HepG2 (cell line): ENCODE data around the gene SLC25A47. TPM values are rescaled to one million over a fixed set of nuclear protein-coding genes. Genes with fewer than 3 reads are reported as not detected.
A peak's percentile ranks its signal among the peaks of the same experiment; 100 is the strongest.

Experiments
- ARNT2 ChIP-seq: sonication (generic); formaldehyde crosslinking; IDR thresholded peaks from 2 replicates; pipeline ENCODE4 v1.8.0; 2022; ENCODE audit warnings: mild to moderate bottlenecking, low read depth, missing genetic modification reagents, moderate library complexity
- KMT2A ChIP-seq: sonication (generic); formaldehyde crosslinking; IDR thresholded peaks from 2 replicates; pipeline ENCODE4 v1.4.0; 2020; ENCODE audit warnings: missing genetic modification reagents
- PRMT3 ChIP-seq: sonication (generic); formaldehyde crosslinking; IDR thresholded peaks from 2 replicates; pipeline ENCODE4 v1.8.1; 2022; ENCODE audit warnings: low read depth, mild to moderate bottlenecking, moderate library complexity, missing genetic modification reagents, borderline replicate concordance
- SMC3 ChIP-seq: IDR thresholded peaks from 2 replicates; pipeline ENCODE4 v1.6.1; 2011; ENCODE audit warnings: low read length, improper control_type of control experiment
- TBX3 ChIP-seq: fragments of 450-650 bp; IDR thresholded peaks from 2 replicates; pipeline ENCODE4 v1.6.1; 2017; ENCODE audit warnings: antibody characterized with exemption, mild to moderate bottlenecking, inconsistent platforms, borderline replicate concordance
- THYN1 ChIP-seq: sonication (generic); formaldehyde crosslinking; IDR thresholded peaks from 2 replicates; pipeline ENCODE4 v1.8.1; 2023; ENCODE audit warnings: low read depth, mild to moderate bottlenecking, moderate library complexity, missing genetic modification reagents, borderline replicate concordance
- TRIM24 ChIP-seq: sonication (generic); formaldehyde crosslinking; IDR thresholded peaks from 2 replicates; pipeline ENCODE4 v1.8.0; 2022; ENCODE audit warnings: mild to moderate bottlenecking, missing genetic modification reagents
- YEATS2 ChIP-seq: sonication (generic); formaldehyde crosslinking; IDR thresholded peaks from 2 replicates; pipeline ENCODE4 v1.4.0; 2020; ENCODE audit warnings: missing genetic modification reagents, borderline replicate concordance
- ZFP41 ChIP-seq: sonication (generic); formaldehyde crosslinking; IDR thresholded peaks from 2 replicates; pipeline ENCODE4 v1.4.0; 2020; ENCODE audit warnings: mild to moderate bottlenecking, missing genetic modification reagents, borderline replicate concordance
- ZNF180 ChIP-seq: sonication (generic); formaldehyde crosslinking; IDR thresholded peaks from 2 replicates; pipeline ENCODE4 v1.4.0; 2020; ENCODE audit warnings: low read depth, missing genetic modification reagents, borderline replicate concordance
- ZNF24 ChIP-seq: fragments of 450-650 bp; IDR thresholded peaks from 2 replicates; pipeline ENCODE4 v1.6.1; 2017; ENCODE audit warnings: antibody characterized with exemption, mild to moderate bottlenecking
- ZNF263 ChIP-seq: sonication (generic); formaldehyde crosslinking; IDR thresholded peaks from 2 replicates; pipeline ENCODE4 v1.4.0; 2020; ENCODE audit warnings: missing genetic modification reagents
- polyA plus RNA-seq, 8 experiments: library from polyadenylated mRNA; depleted of rRNA in 3 of 8; stranded (reverse) in 7 of 8; unstranded in 1 of 8; fragments of >200 nt; fragmentation: Illumina TruSeq in 4 of 8; extraction: Trizol in 4 of 8; gene quantifications; 2 replicates each; pipeline versions ENCODE4 v1.2.1 to v1.2.3, GENCODE V29; 2011 to 2016; ENCODE audit warnings: low read depth in 4 of 8, missing spikeins in 1 of 8, mixed read lengths in 1 of 8; ENCODE audit not compliant: insufficient read depth in 1 of 8
- total RNA-seq, 5 experiments: library from RNA; depleted of rRNA; stranded (reverse); fragments of >200 nt; fragmentation: Illumina TruSeq; extraction: Trizol; gene quantifications; 2 replicates each; pipeline ENCODE4 v1.2.3, GENCODE V29; 2016; ENCODE audit warnings: low read depth in 1 of 5
- TF ChIP-seq, protein P1 (sequence below): IDR thresholded peaks from 2 replicates; pipeline ENCODE4 v1.6.1; 2016; ENCODE audit warnings: missing compliant biosample characterization, missing genetic modification reagents, borderline replicate concordance
- TF ChIP-seq, protein P2 (sequence below), 2 experiments: sonication (generic) in 1 of 2; formaldehyde crosslinking in 1 of 2; IDR thresholded peaks; 2 replicates each; pipeline versions ENCODE4 v1.5.1 to v1.6.1; 2011 to 2020; ENCODE audit warnings: borderline replicate concordance in 1 of 2, low read depth in 1 of 2, low read length in 1 of 2, mild to moderate bottlenecking in 1 of 2, missing genetic modification reagents in 1 of 2, moderate library complexity in 1 of 2
- TF ChIP-seq, protein P3 (sequence below): sonication (generic); formaldehyde crosslinking; IDR thresholded peaks from 2 replicates; pipeline ENCODE4 v1.8.0; 2022; ENCODE audit warnings: low read depth, missing genetic modification reagents
- TF ChIP-seq, protein P4 (sequence below): sonication (generic); formaldehyde crosslinking; conservative IDR thresholded peaks from 2 replicates; pipeline ENCODE4 v1.8.0; 2022; ENCODE audit warnings: missing genetic modification reagents
- TF ChIP-seq, protein P5 (sequence below): IDR thresholded peaks from 2 replicates; pipeline ENCODE4 v1.6.1; 2016
- TF ChIP-seq, protein P6 (sequence below): sonication (generic); formaldehyde crosslinking; IDR thresholded peaks from 2 replicates; pipeline ENCODE4 v1.8.1; 2023; ENCODE audit warnings: missing genetic modification reagents, mild to moderate bottlenecking, borderline replicate concordance

Gene SLC25A47
- total and polyA plus RNA-seq, 2 of the 13 experiments (the other 11 are each of a cell fraction or from before 2014, with no cell fraction given), result 1.0 to 1.7 TPM

DNA sequence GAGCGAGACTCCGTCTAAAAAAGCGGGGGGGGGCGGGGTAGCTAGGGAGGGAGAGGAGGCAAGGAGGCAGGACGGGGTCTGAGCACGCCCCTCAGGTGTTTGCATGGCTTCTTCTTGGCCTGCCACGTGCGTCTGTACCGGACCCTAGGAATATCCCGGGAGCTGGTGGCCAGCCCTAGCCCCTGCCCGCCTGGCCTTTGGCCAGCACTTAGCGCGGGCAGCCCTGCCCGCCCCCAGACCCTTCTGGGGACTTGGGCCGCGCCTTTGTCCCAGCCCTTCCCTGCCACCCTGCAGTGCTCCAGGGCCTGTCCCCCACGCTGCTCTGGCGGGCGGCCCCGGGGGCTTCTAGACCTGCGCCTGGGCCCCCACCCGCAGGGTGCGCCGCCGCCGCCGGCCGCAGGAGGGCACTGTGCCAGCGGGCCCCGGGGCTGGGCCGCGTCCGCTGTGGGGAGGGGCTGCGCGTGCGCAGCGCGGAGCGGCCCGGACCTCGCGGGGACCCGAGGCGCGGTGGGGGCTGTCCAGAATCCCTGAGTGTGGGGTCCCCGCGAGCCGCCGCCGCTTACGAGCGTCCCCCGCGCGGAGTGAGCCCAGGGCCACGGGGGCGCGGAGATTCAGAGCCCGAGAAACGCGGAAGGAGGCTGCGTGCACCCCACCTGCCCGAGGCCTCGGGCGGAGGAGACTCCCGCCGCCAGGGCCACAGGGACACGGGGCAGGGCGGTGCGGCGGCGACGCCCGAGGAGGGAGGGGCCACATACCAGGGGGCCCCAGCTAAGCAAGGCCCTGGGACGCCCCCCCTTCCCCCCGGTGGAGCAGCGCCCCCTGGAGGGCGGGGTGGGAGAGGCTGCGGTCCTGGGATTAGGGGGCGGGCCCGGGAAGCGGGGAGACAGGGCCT lies 37.9 kb upstream of the SLC25A47 start (continued):
- TF ChIP-seq, protein P1, sequence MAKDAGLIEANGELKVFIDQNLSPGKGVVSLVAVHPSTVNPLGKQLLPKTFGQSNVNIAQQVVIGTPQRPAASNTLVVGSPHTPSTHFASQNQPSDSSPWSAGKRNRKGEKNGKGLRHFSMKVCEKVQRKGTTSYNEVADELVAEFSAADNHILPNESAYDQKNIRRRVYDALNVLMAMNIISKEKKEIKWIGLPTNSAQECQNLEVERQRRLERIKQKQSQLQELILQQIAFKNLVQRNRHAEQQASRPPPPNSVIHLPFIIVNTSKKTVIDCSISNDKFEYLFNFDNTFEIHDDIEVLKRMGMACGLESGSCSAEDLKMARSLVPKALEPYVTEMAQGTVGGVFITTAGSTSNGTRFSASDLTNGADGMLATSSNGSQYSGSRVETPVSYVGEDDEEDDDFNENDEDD (CRISPR knock-in tag), result peak; percentile 83; the same call in 1 of the 2 replicates
- TF ChIP-seq ZNF263 (CRISPR knock-in tag) (peak; percentile 46; the same call in 1 of the 2 replicates), KMT2A (CRISPR knock-in tag) (peak; percentile 49; the same call in 1 of the 2 replicates), ZNF24 (no peak; the same call in 1 of the 2 replicates), TRIM24 (CRISPR knock-in tag) (no peak), YEATS2 (0 out of 2 replicates have a peak, but pooled peaks have one; percentile 29), ZNF180 (0 out of 2 replicates have a peak, but pooled peaks have one; percentile 52), THYN1 (CRISPR knock-in tag) (no peak), ZFP41 (CRISPR knock-in tag) (no peak), ARNT2 (CRISPR knock-in tag) (peak; percentile 93), SMC3 (no peak), TBX3 (no peak), PRMT3 (CRISPR knock-in tag) (no peak)
- TF ChIP-seq, protein P2, sequence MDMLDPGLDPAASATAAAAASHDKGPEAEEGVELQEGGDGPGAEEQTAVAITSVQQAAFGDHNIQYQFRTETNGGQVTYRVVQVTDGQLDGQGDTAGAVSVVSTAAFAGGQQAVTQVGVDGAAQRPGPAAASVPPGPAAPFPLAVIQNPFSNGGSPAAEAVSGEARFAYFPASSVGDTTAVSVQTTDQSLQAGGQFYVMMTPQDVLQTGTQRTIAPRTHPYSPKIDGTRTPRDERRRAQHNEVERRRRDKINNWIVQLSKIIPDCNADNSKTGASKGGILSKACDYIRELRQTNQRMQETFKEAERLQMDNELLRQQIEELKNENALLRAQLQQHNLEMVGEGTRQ (IDR thresholded peaks at IDR 0.05; ENCODE audit: low read depth, low read length), result no peak
- TF ChIP-seq, protein P2 (CRISPR knock-in tag; IDR thresholded peaks at IDR 0.05; ENCODE audit: borderline replicate concordance), result no peak
- TF ChIP-seq, protein P3, sequence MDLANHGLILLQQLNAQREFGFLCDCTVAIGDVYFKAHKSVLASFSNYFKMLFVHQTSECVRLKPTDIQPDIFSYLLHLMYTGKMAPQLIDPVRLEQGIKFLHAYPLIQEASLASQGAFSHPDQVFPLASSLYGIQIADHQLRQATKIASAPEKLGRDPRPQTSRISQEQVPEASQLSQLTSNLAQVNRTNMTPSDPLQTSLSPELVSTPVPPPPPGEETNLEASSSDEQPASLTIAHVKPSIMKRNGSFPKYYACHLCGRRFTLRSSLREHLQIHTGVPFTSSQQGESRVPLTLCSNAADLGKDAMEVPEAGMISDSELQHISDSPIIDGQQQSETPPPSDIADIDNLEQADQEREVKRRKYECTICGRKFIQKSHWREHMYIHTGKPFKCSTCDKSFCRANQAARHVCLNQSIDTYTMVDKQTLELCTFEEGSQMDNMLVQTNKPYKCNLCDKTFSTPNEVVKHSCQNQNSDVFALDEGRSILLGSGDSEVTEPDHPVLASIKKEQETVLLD (CRISPR knock-in tag), result peak; percentile 28; the same call in 1 of the 2 replicates
- TF ChIP-seq, protein P4, sequence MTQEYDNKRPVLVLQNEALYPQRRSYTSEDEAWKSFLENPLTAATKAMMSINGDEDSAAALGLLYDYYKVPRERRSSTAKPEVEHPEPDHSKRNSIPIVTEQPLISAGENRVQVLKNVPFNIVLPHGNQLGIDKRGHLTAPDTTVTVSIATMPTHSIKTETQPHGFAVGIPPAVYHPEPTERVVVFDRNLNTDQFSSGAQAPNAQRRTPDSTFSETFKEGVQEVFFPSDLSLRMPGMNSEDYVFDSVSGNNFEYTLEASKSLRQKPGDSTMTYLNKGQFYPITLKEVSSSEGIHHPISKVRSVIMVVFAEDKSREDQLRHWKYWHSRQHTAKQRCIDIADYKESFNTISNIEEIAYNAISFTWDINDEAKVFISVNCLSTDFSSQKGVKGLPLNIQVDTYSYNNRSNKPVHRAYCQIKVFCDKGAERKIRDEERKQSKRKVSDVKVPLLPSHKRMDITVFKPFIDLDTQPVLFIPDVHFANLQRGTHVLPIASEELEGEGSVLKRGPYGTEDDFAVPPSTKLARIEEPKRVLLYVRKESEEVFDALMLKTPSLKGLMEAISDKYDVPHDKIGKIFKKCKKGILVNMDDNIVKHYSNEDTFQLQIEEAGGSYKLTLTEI, result no peak
- TF ChIP-seq, protein P5, sequence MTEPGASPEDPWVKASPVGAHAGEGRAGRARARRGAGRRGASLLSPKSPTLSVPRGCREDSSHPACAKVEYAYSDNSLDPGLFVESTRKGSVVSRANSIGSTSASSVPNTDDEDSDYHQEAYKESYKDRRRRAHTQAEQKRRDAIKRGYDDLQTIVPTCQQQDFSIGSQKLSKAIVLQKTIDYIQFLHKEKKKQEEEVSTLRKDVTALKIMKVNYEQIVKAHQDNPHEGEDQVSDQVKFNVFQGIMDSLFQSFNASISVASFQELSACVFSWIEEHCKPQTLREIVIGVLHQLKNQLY (CRISPR knock-in tag), result 0 out of 2 replicates have a peak, but pooled peaks have one; percentile 12
- TF ChIP-seq, protein P6, sequence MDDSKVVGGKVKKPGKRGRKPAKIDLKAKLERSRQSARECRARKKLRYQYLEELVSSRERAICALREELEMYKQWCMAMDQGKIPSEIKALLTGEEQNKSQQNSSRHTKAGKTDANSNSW (CRISPR knock-in tag), result peak; percentile 91; the same call in 1 of the 2 replicates
